HepG2 (cell line): ENCODE results near the gene CYTH1. TPM values are rescaled to one million over a fixed set of nuclear protein-coding genes. Genes with fewer than 3 reads are reported as not detected.

Experiments
- ATF1 ChIP-seq: IDR thresholded peaks from 2 replicates; pipeline ENCODE4 v1.6.1; 2016; ENCODE audit warnings: mild to moderate bottlenecking, control low read depth
- BRCA1 ChIP-seq: sonication (generic); formaldehyde crosslinking; IDR thresholded peaks from 2 replicates; pipeline ENCODE4 v1.4.0; 2020; ENCODE audit warnings: missing genetic modification reagents
- CBFB ChIP-seq: sonication (generic); formaldehyde crosslinking; IDR thresholded peaks from 2 replicates; pipeline ENCODE4 v1.4.0; 2020; ENCODE audit warnings: missing genetic modification reagents
- CBX5 ChIP-seq: sonication (generic); formaldehyde crosslinking; IDR thresholded peaks from 2 replicates; pipeline ENCODE4 v1.4.0; 2020; ENCODE audit warnings: missing genetic modification reagents, borderline replicate concordance
- MTERF4 ChIP-seq: sonication (generic); formaldehyde crosslinking; IDR thresholded peaks from 2 replicates; pipeline ENCODE4 v1.8.0; 2023; ENCODE audit warnings: mild to moderate bottlenecking, missing genetic modification reagents
- SNRNP70 ChIP-seq: fragments of 200-400 bp; formaldehyde crosslinking; IDR thresholded peaks from 2 replicates; pipeline ENCODE4 v1.6.1; 2017; ENCODE audit warnings: mild to moderate bottlenecking, low read depth, low read length, moderate library complexity
- SP140L ChIP-seq: sonication (generic); formaldehyde crosslinking; IDR thresholded peaks from 2 replicates; pipeline ENCODE4 v1.4.0; 2020; ENCODE audit warnings: missing genetic modification reagents, borderline replicate concordance
- SPEN ChIP-seq: sonication (generic); formaldehyde crosslinking; IDR thresholded peaks from 2 replicates; pipeline ENCODE4 v1.5.1; 2020; ENCODE audit warnings: low read depth, mild to moderate bottlenecking, missing genetic modification reagents
- TARDBP ChIP-seq: sonication (generic); formaldehyde crosslinking; IDR thresholded peaks from 2 replicates; pipeline ENCODE4 v1.8.0; 2022; ENCODE audit warnings: mild to moderate bottlenecking, missing genetic modification reagents
- ZBTB26 ChIP-seq: IDR thresholded peaks from 2 replicates; pipeline ENCODE4 v1.6.1; 2016; ENCODE audit warnings: missing compliant biosample characterization, missing genetic modification reagents, borderline replicate concordance
- ZMYM3 ChIP-seq: sonication (generic); formaldehyde crosslinking; IDR thresholded peaks from 2 replicates; pipeline ENCODE4 v1.5.1; 2020; ENCODE audit warnings: mild to moderate bottlenecking, missing genetic modification reagents
- ZNF263 ChIP-seq: sonication (generic); formaldehyde crosslinking; IDR thresholded peaks from 2 replicates; pipeline ENCODE4 v1.4.0; 2020; ENCODE audit warnings: missing genetic modification reagents
- ZNF296 ChIP-seq: sonication (generic); formaldehyde crosslinking; conservative IDR thresholded peaks from 2 replicates; pipeline ENCODE4 v1.5.0; 2020; ENCODE audit warnings: mild to moderate bottlenecking, missing genetic modification reagents
- ZNF891 ChIP-seq: sonication (generic); formaldehyde crosslinking; IDR thresholded peaks from 2 replicates; pipeline ENCODE4 v1.5.0; 2020; ENCODE audit warnings: mild to moderate bottlenecking, missing genetic modification reagents
- ZSCAN25 ChIP-seq: sonication (generic); formaldehyde crosslinking; IDR thresholded peaks from 2 replicates; pipeline ENCODE4 v1.8.0; 2022; ENCODE audit warnings: mild to moderate bottlenecking, missing genetic modification reagents
- polyA plus RNA-seq, 8 experiments: library from polyadenylated mRNA; depleted of rRNA in 3 of 8; stranded (reverse) in 7 of 8; unstranded in 1 of 8; fragments of >200 nt; fragmentation: Illumina TruSeq in 4 of 8; extraction: Trizol in 4 of 8; gene quantifications; 2 replicates each; pipeline versions ENCODE4 v1.2.1 to v1.2.3, GENCODE V29; 2011 to 2016; ENCODE audit warnings: low read depth in 4 of 8, missing spikeins in 1 of 8, mixed read lengths in 1 of 8; ENCODE audit not compliant: insufficient read depth in 1 of 8
- total RNA-seq, 5 experiments: library from RNA; depleted of rRNA; stranded (reverse); fragments of >200 nt; fragmentation: Illumina TruSeq; extraction: Trizol; gene quantifications; 2 replicates each; pipeline ENCODE4 v1.2.3, GENCODE V29; 2016; ENCODE audit warnings: low read depth in 1 of 5
- TF ChIP-seq, protein P1 (sequence below): sonication (generic); formaldehyde crosslinking; IDR thresholded peaks from 2 replicates; pipeline ENCODE4 v1.4.0; 2020; ENCODE audit warnings: mild to moderate bottlenecking, low read depth, missing genetic modification reagents

CYTH1 gene
- total and polyA plus RNA-seq, 2 of the 13 experiments (the other 11 are each of a cell fraction or from before 2014, with no cell fraction given): 20.1 to 48.9 TPM

DNA sequence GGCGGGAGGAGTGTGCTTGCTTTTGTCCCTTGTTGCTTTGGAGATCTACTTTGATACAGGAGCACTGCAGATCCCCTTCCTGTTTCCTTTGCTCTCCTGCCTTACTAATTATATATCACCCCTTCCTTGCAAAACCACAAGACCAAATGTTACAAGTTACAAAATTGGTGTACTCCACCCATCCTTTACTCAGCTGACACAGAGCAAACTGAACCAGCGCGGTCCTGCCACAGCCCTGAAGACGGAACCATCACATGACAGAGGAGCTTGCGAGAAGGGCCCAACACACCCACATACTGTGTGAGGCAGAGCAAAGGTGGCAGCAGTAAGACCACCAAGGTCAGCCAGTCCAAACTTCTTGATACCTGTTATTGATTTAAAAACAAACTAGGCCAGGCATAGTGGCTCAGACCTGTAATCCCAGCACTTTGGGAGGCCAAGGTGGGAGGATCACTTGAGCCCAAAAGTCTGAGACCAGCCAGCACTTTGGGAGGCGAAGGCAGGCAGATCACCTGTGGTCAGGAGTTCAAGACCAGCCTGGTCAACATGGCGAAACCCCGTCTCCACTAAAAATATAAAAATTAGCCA lies 33.2 kb downstream of the CYTH1 start (continued):
- TF ChIP-seq ATF1: 0 out of 2 replicates have a peak, but pooled peaks have one; percentile 3
- TF ChIP-seq ZSCAN25 (CRISPR knock-in tag): 0 out of 2 replicates have a peak, but pooled peaks have one; percentile 45
- TF ChIP-seq ZNF296: no peak
- peak; percentile 71 for TF ChIP-seq ZNF263 (CRISPR knock-in tag)
- TF ChIP-seq BRCA1: 0 out of 2 replicates have a peak, but pooled peaks have one; percentile 30
- TF ChIP-seq SNRNP70: no peak
- TF ChIP-seq SP140L (CRISPR knock-in tag): no peak
- TF ChIP-seq ZNF891 (CRISPR knock-in tag): 0 out of 2 replicates have a peak, but pooled peaks have one; percentile 45
- peak; percentile 93; the same call in 1 of the 2 replicates for TF ChIP-seq CBFB (CRISPR knock-in tag)
- TF ChIP-seq, protein P1, sequence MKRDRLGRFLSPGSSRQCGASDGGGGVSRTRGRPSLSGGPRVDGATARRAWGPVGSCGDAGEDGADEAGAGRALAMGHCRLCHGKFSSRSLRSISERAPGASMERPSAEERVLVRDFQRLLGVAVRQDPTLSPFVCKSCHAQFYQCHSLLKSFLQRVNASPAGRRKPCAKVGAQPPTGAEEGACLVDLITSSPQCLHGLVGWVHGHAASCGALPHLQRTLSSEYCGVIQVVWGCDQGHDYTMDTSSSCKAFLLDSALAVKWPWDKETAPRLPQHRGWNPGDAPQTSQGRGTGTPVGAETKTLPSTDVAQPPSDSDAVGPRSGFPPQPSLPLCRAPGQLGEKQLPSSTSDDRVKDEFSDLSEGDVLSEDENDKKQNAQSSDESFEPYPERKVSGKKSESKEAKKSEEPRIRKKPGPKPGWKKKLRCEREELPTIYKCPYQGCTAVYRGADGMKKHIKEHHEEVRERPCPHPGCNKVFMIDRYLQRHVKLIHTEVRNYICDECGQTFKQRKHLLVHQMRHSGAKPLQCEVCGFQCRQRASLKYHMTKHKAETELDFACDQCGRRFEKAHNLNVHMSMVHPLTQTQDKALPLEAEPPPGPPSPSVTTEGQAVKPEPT (CRISPR knock-in tag): no peak
- TF ChIP-seq ZMYM3 (CRISPR knock-in tag): peak; percentile 96
- TF ChIP-seq SPEN (CRISPR knock-in tag): peak; percentile 46; the same call in 1 of the 2 replicates
- TF ChIP-seq TARDBP (CRISPR knock-in tag): peak; percentile 78; the same call in 1 of the 2 replicates
- TF ChIP-seq MTERF4 (CRISPR knock-in tag): no peak
- TF ChIP-seq ZBTB26 (CRISPR knock-in tag): peak; percentile 34
- peak; percentile 45; the same call in 1 of the 2 replicates for TF ChIP-seq CBX5
